Esophagus mucosa (tissue), 1 donor: Measurements from ENCODE around the gene PCDHGB2. TPM values are rescaled to one million over a fixed set of nuclear protein-coding genes. Genes with fewer than 3 reads are reported as not detected.
"Not testable (repeated sequence)": the region's sequence is repeated elsewhere in the genome, so short reads cannot be mapped to it uniquely, and the experiment has no call there.

Experiments
- ATAC-seq: fragments of 200-7000 bp; cut with Tn5 transposase; one replicate; pipeline ENCODE4 v1.9.1; 2020
- total RNA-seq: library from RNA; stranded (reverse); gene quantifications from one replicate; pipeline ENCODE4 v1.2.4, GENCODE V29; 2023
- donor health status: DM: yes; HTN: yes; CAD: no.

PCDHGB2 gene
- total RNA-seq, 1 donor from 2014 or later: 1.2 TPM

- ATAC-seq: no peak
Measured at GRCh38 chr5:141351591-141351990, 8.2 kb upstream of the PCDHGB2 start.

GRCh38 chr5:141354900-141355469 lies 4.8 kb upstream of the PCDHGB2 start, which contains the start of gene PCDHGA4:
Gene PCDHGA4 (plus strand): TSS chr5:141355021. CDS start chr5:141355108, 87 bp downstream.
- ATAC-seq: no peak

- no peak for ATAC-seq
Measured at GRCh38 chr5:141355641-141356040, 4.2 kb upstream of the PCDHGB2 start.

GRCh38 chr5:141356133-141356532 lies 3.7 kb upstream of the PCDHGB2 start:
- no peak for ATAC-seq

- ATAC-seq: no peak
Measured at GRCh38 chr5:141356950-141357349, 2.8 kb upstream of the PCDHGB2 start.

- ATAC-seq: no peak
Measured at GRCh38 chr5:141360685-141361084, 891 bp downstream of the PCDHGB2 start.

GRCh38 chr5:141362719-141363118 lies 2.9 kb downstream of the PCDHGB2 start:
- ATAC-seq: no peak

GRCh38 chr5:141363952-141364660 lies 4.3 kb downstream of the PCDHGB2 start, which contains the start of gene PCDHGA5:
Gene PCDHGA5 (plus strand): TSS chr5:141364162. CDS start chr5:141364331, 169 bp downstream.
- no peak for ATAC-seq

GRCh38 chr5:141366016-141366896 lies 6.5 kb downstream of the PCDHGB2 start:
- no peak for ATAC-seq

GRCh38 chr5:141369994-141370848 lies 10.4 kb downstream of the PCDHGB2 start, which contains the start of gene PCDHGB3:
Gene PCDHGB3 (plus strand): TSS chr5:141370242. CDS start chr5:141370395, 153 bp downstream.
- peak; percentile 62 for ATAC-seq

GRCh38 chr5:141371572-141372475 lies 12.0 kb downstream of the PCDHGB2 start:
- ATAC-seq: no peak

GRCh38 chr5:141373673-141374317 lies 14.0 kb downstream of the PCDHGB2 start, which contains the start of gene PCDHGA6:
Gene PCDHGA6 (plus strand): TSS chr5:141373891. CDS start chr5:141374084, 193 bp downstream.
- ATAC-seq: no peak

GRCh38 chr5:141374627-141375026 lies 14.8 kb downstream of the PCDHGB2 start:
- ATAC-seq: no peak

GRCh38 chr5:141375444-141376155 lies 15.8 kb downstream of the PCDHGB2 start:
- not testable (repeated sequence) for ATAC-seq

- no peak for ATAC-seq
Measured at GRCh38 chr5:141382469-141383294, 22.9 kb downstream of the PCDHGB2 start, which contains the start of gene PCDHGA7. Gene PCDHGA7 (plus strand): TSS chr5:141382742. CDS start chr5:141382900, 158 bp downstream.

GRCh38 chr5:141383345-141383744 lies 23.6 kb downstream of the PCDHGB2 start:
- no peak for ATAC-seq

GRCh38 chr5:141384471-141385267 lies 24.9 kb downstream of the PCDHGB2 start:
- ATAC-seq: no peak
